Neural crest cell (in vitro differentiated cells): ENCODE data around the gene CD58. TPM values are rescaled to one million over a fixed set of nuclear protein-coding genes. Genes with fewer than 3 reads are reported as not detected.

Experiments
- DNase-seq: peaks from one replicate; pipeline ENCODE4 v3.0.0; 2021; ENCODE audit warnings: low read depth, mixed read lengths, low spot score
- H3K27ac Mint-ChIP-seq: one replicate; pipeline ENCODE4 v1.8.0; 2021; ENCODE audit warnings: mild to moderate bottlenecking, mixed read lengths; ENCODE audit not compliant: unreplicated experiment
- H3K27me3 Mint-ChIP-seq: 2 replicates; pipeline ENCODE4 v1.8.0; 2021; ENCODE audit warnings: low read depth, mild to moderate bottlenecking, mixed read lengths
- H3K36me3 Mint-ChIP-seq: 2 replicates; pipeline ENCODE4 v1.8.0; 2021; ENCODE audit warnings: low read depth, mild to moderate bottlenecking, mixed read lengths
- H3K4me1 Mint-ChIP-seq: 2 replicates; pipeline ENCODE4 v1.8.0; 2021; ENCODE audit warnings: mixed read lengths
- H3K4me3 Mint-ChIP-seq: one replicate; pipeline ENCODE4 v1.8.0; 2021; ENCODE audit warnings: mild to moderate bottlenecking, mixed read lengths
- H3K9me3 Mint-ChIP-seq: 2 replicates; pipeline ENCODE4 v1.8.0; 2021; ENCODE audit warnings: mixed read lengths
- CTCF ChIP-seq: fragments of 200-600 bp; sonication (generic); conservative IDR thresholded peaks from 2 replicates; pipeline ENCODE4 v1.5.0; 2021; ENCODE audit warnings: antibody characterized with exemption, mild to moderate bottlenecking
- total RNA-seq: library from RNA; stranded (reverse); gene quantifications from 2 replicates; pipeline ENCODE4 v1.2.1, GENCODE V29; 2021

Gene CD58
- total RNA-seq, 1 donor from 2014 or later = 7.1 TPM

GRCh38 chr1:116534014-116534739 is 36.6 kb downstream of the CD58 start:
- Mint-ChIP-seq H3K36me3 (peaks cover 27% of the 10 kb centered on the region), H3K4me1 (no peaks in the 10 kb centered on the region), H3K4me3 (no peak overlapping the region), H3K27ac (no peak overlapping the region), H3K27me3 (no peaks in the 10 kb centered on the region), H3K9me3 (peaks cover 2% of the 10 kb centered on the region)
- no peak for TF ChIP-seq CTCF
- no peak for DNase-seq

- H3K27me3 Mint-ChIP-seq = no peaks in the 10 kb centered on the region
- no peak for TF ChIP-seq CTCF
- no peak for DNase-seq
- H3K4me1 Mint-ChIP-seq = no peaks in the 10 kb centered on the region
- peaks cover 31% of the 10 kb centered on the region for H3K36me3 Mint-ChIP-seq
- no peak overlapping the region for H3K27ac Mint-ChIP-seq
- no peak overlapping the region for H3K4me3 Mint-ChIP-seq
- peaks cover 7% of the 10 kb centered on the region for H3K9me3 Mint-ChIP-seq
These were observed 37.4 kb downstream of the CD58 start for GRCh38 chr1:116533429-116533820.

- no peaks in the 10 kb centered on the region for H3K4me1 Mint-ChIP-seq
- DNase-seq = no peak
- no peak for TF ChIP-seq CTCF
- H3K4me3 Mint-ChIP-seq = no peak overlapping the region
- no peaks in the 10 kb centered on the region for H3K27me3 Mint-ChIP-seq
- H3K27ac Mint-ChIP-seq = no peak overlapping the region
- peaks cover 36% of the 10 kb centered on the region for H3K36me3 Mint-ChIP-seq
- H3K9me3 Mint-ChIP-seq = peaks cover 9% of the 10 kb centered on the region
These were observed 38.0 kb downstream of the CD58 start for GRCh38 chr1:116532671-116533428.

GRCh38 chr1:116531917-116532316 is 38.9 kb downstream of the CD58 start:
- H3K36me3 Mint-ChIP-seq = peaks cover 41% of the 10 kb centered on the region
- peak overlapping the region; percentile 65 for H3K27ac Mint-ChIP-seq
- H3K27me3 Mint-ChIP-seq = no peaks in the 10 kb centered on the region
- no peak overlapping the region for H3K4me3 Mint-ChIP-seq
- H3K9me3 Mint-ChIP-seq = peaks cover 14% of the 10 kb centered on the region
- no peak for DNase-seq
- H3K4me1 Mint-ChIP-seq = no peaks in the 10 kb centered on the region
- no peak for TF ChIP-seq CTCF

- Mint-ChIP-seq H3K9me3 (peaks cover 18% of the 10 kb centered on the region), H3K4me1 (no peaks in the 10 kb centered on the region), H3K4me3 (no peak overlapping the region), H3K27ac (no peak overlapping the region), H3K36me3 (peaks cover 37% of the 10 kb centered on the region), H3K27me3 (no peaks in the 10 kb centered on the region)
- no peak for DNase-seq
- TF ChIP-seq CTCF = no peak
These were observed 41.1 kb downstream of the CD58 start for GRCh38 chr1:116529681-116530080.
